Tibial nerve (tissue), 4 donors: Measurements from ENCODE around the gene SNAPC1.

Experiments
- CTCF ChIP-seq, 5 experiments: fragments of 200-600 bp in 3 of 5; fragments of 450-650 bp in 2 of 5; sonication (generic) in 3 of 5; IDR thresholded peaks; one replicate each; pipeline ENCODE4 v1.5.1; 2016 to 2019; ENCODE audit warnings: antibody characterized with exemption in 5 of 5, mild to moderate bottlenecking in 3 of 5, moderate library complexity in 2 of 5
- EP300 ChIP-seq, 2 donors: sonication (generic); formaldehyde crosslinking; IDR thresholded peaks; one replicate each; pipeline ENCODE4 v1.6.1; 2017; ENCODE audit warnings: antibody characterized with exemption in 2 of 2, mild to moderate bottlenecking in 1 of 2

GRCh38 chr14:61811882-61812346, 49.7 kb downstream of the SNAPC1 start:
- TF ChIP-seq EP300 (IDR thresholded peaks at IDR 0.05) (no peak), CTCF (IDR thresholded peaks at IDR 0.05) (no peak)
